Naive B cell (primary cell): ENCODE data around the gene ATP5F1D. TPM values are rescaled to one million over a fixed set of nuclear protein-coding genes. Genes with fewer than 3 reads are reported as not detected.

Experiments
- ATAC-seq, 2 donors: fragments of 150-1000 bp; cut with Tn5 transposase; 2 replicates each; pipeline ENCODE4 v1.10.0; 2021; ENCODE audit warnings: low read depth in 2 of 2, mild to moderate bottlenecking in 2 of 2, moderate library complexity in 2 of 2
- DNase-seq: peaks from one replicate; pipeline ENCODE4 v3.0.0; 2022
- H3K27ac Mint-ChIP-seq, 6 donors: one replicate each; pipeline ENCODE4 v1.8.0; 2020 to 2022; ENCODE audit warnings: mild to moderate bottlenecking in 6 of 6, mixed read lengths in 6 of 6, moderate library complexity in 5 of 6, inconsistent platforms in 2 of 6
- H3K27me3 Mint-ChIP-seq, 3 donors: one replicate each; pipeline ENCODE4 v1.8.0; 2021 to 2022; ENCODE audit warnings: mixed read lengths in 3 of 3, mild to moderate bottlenecking in 1 of 3
- H3K36me3 Mint-ChIP-seq, 2 donors: one replicate each; pipeline ENCODE4 v1.8.0; 2020 to 2022; ENCODE audit warnings: mixed read lengths in 2 of 2, inconsistent platforms in 1 of 2, mild to moderate bottlenecking in 1 of 2
- H3K4me1 Mint-ChIP-seq, 3 donors: one replicate each; pipeline ENCODE4 v1.8.0; 2020 to 2022; ENCODE audit warnings: mixed read lengths in 3 of 3, inconsistent platforms in 1 of 3, mild to moderate bottlenecking in 1 of 3, moderate library complexity in 1 of 3
- H3K4me3 Mint-ChIP-seq, 8 donors: one replicate each; pipeline ENCODE4 v1.8.0; 2020 to 2022; ENCODE audit warnings: mild to moderate bottlenecking in 8 of 8, mixed read lengths in 8 of 8, moderate library complexity in 8 of 8, inconsistent platforms in 2 of 8
- H3K9me3 Mint-ChIP-seq, 7 donors: one replicate each; pipeline ENCODE4 v1.8.0; 2020 to 2022; ENCODE audit warnings: mixed read lengths in 7 of 7, mild to moderate bottlenecking in 5 of 7, inconsistent platforms in 2 of 7, moderate library complexity in 1 of 7
- polyA plus RNA-seq, 6 donors: library from polyadenylated mRNA; unstranded; fragments of 300-500 nt; fragmentation: Illumina TruSeq; gene quantifications; one replicate each; pipeline ENCODE4 v1.2.3, GENCODE V29; 2021; ENCODE audit warnings: low read depth in 6 of 6

ATP5F1D gene
- polyA plus RNA-seq, 6 donors from 2014 or later, result 132 to 222 (median 199) TPM

DNA sequence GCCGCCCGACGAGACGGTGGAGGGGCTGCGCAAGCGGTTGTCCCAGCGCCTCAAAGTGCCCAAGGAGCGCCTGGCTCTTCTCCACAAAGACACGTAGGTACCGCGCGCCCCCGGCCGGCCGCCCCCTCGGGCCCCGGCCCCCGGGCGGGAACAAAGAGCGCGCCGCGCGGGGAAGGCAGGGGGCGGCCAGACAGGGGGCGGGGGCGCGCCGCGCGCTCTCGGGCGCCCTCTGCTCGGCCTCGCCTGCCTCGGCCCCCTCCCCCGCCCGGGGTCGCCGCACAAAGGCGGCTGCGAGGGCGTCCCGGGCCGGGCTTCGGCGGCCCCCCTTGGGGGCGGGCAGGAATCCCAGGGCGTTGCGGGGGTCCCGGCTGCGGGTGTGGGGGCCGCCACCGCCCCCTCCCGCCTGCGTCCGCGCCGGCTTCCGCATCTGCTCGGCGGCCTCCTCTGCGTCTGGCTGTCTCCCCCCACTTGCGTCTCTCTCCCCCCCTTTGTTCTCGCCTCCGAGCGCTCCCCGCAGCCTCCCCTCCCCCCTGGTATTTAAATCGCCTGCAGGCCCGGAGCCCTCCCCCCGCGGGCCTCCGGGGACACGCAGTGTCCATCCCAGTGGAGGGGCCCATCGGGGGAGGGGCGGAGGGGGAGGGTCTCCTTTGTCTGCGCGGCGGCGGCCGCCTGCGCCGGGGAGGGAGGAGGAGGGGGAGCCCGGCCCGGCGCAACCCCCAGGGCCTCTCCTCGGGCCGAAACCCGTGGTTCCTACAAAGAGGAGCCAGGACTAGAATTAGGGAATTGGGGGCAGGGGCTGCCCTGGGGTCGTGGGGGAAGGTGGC is 9.1 kb downstream of the ATP5F1D start:
- H3K27me3 Mint-ChIP-seq, result no peaks in the 10 kb centered on the region
- ATAC-seq (peak in 1 of 2 donors; percentile 4), DNase-seq (peak; percentile 70)
- peak overlapping the region; percentile 85 to 95 (median 91) for H3K4me3 Mint-ChIP-seq
- no peaks in the 10 kb centered on the region for H3K36me3 Mint-ChIP-seq
- peak overlapping the region in 5 of 6 donors; percentile 56 to 97 (median 95) for H3K27ac Mint-ChIP-seq
- H3K4me1 Mint-ChIP-seq, result peaks cover 16 to 29% (median 28%) of the 10 kb centered on the region in 3 donors
- H3K9me3 Mint-ChIP-seq, result no peaks in the 10 kb centered on the region

DNA sequence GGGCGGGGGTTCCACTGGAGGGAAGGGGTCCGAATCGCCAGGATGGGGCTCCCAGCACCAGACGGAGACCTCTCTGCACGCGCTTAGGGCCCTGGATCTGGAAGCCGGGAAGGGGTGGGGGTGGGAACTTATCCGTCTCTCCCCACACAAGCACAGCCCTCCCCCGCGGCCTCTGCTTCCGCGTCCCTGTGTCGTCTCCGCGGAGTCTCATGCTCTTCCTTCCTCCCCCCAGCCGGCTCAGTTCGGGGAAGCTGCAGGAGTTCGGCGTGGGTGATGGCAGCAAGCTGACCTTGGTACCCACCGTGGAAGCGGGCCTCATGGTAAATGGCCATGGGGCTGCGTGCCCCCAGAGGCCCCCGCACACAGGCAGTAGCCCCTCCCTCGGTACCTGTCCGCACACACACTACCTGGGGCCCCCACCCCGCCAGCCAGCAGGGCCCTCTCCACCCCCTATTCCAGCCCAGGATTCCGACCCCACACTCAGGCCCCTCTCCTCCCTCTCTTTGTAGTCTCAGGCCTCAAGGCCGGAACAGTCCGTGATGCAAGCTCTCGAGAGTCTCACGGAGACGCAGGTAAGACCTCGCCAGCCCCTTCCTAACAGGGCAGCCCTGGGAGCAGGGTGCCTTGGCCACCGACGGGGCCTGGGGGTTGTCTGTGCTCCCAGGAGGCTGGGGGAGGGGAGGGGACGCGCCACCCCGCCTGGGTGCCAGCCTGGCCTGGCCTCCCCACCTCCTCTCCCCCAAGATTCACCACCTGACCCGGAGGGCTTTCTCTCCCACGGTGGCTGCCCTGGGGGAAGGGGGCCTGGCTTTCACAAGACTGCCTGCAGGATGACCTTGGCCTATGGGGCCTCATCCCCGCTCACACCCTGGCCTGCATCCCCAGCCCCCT is 10.0 kb downstream of the ATP5F1D start:
- Mint-ChIP-seq H3K27me3 (no peaks in the 10 kb centered on the region), H3K4me3 (peak overlapping the region; percentile 85 to 95 (median 90)), H3K4me1 (peaks cover 16 to 30% (median 22%) of the 10 kb centered on the region in 3 donors), H3K27ac (peak overlapping the region; percentile 84 to 97 (median 94)), H3K36me3 (no peaks in the 10 kb centered on the region), H3K9me3 (no peaks in the 10 kb centered on the region)
- DNase-seq (peak; percentile 51), ATAC-seq (no peak)

DNA sequence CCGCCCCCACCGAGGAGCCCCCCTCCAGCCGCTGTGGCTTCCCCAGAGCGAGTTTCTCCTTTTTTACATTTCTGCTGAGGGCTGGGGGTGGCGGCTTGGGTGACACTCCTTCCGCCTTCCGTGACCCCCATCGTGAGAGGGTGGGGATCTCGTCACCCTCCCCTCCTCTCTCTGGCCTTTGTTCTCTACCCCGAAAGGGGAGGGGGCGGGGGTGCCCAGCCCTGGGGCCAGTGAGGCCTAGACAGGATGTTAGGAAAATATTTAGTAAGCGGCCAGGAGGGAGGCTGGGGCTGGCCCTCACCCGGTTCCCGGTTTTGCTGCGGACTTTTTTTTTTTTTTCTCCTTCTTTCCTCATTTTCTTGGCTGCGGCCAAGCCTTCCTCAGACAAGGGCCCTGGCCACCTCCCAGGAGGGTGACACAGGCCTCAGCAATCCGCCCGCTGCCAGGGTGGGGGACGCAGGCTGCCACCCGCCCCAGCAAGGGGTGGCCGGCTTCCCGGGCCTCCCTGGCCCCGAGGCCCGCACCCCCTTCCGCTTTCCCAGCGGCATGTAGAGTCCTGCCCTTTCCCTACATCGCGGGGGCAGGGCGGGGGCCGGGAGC is 10.8 kb downstream of the ATP5F1D start:
- Mint-ChIP-seq H3K27me3 (no peaks in the 10 kb centered on the region), H3K9me3 (no peaks in the 10 kb centered on the region), H3K36me3 (peaks cover 0 to under 1% of the 10 kb centered on the region in 2 donors), H3K27ac (peak overlapping the region; percentile 53 to 97 (median 86)), H3K4me3 (peak overlapping the region; percentile 85 to 95 (median 90)), H3K4me1 (peaks cover 18 to 30% (median 18%) of the 10 kb centered on the region in 3 donors)
- peak; percentile 76 for DNase-seq
- ATAC-seq, result peak; percentile 12 to 18

DNA sequence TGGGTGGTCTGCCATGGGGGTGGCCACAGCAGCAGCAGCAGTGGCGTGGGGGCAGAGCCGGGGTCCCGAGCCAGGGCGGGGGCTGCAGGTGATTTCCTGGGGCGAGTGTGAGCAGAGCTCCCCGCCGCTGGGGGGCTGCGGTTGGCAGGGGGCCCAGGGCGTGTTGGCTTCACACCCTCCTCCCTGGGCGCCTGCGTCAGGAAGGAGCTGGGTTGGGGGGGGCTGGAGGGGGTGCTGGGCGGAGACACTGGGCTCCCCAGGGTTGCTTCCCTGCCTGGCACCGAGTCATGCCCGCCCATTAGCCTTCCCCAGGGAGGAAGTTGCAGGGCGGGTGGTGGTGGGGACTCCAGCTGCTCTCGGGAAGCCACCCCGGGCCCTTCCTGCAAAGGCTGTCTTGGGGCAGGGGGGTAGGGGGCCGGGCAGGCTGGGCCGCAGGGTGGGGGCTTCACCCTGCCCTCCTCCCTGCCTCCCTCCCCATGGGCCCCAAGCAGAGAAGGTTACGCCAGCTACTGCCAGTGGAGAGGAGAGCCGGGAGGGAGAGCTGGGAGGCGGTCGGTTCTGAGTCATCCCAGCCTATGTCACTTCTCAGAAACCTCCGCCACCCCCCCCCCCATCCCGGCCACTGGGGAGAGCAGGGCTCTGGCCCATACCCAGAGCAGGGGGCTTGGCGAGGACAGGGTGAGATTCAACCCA is 11.4 kb downstream of the ATP5F1D start:
- no peaks in the 10 kb centered on the region for H3K9me3 Mint-ChIP-seq
- peaks cover 22 to 37% (median 24%) of the 10 kb centered on the region in 3 donors for H3K4me1 Mint-ChIP-seq
- DNase-seq (peak; percentile 81), ATAC-seq (peak; percentile 16 to 26)
- H3K4me3 Mint-ChIP-seq, result peak overlapping the region; percentile 63 to 95 (median 81)
- H3K27me3 Mint-ChIP-seq, result no peaks in the 10 kb centered on the region
- peak overlapping the region in 5 of 6 donors; percentile 27 to 95 (median 85) for H3K27ac Mint-ChIP-seq
- H3K36me3 Mint-ChIP-seq, result peaks cover 0 to 5% of the 10 kb centered on the region in 2 donors

DNA sequence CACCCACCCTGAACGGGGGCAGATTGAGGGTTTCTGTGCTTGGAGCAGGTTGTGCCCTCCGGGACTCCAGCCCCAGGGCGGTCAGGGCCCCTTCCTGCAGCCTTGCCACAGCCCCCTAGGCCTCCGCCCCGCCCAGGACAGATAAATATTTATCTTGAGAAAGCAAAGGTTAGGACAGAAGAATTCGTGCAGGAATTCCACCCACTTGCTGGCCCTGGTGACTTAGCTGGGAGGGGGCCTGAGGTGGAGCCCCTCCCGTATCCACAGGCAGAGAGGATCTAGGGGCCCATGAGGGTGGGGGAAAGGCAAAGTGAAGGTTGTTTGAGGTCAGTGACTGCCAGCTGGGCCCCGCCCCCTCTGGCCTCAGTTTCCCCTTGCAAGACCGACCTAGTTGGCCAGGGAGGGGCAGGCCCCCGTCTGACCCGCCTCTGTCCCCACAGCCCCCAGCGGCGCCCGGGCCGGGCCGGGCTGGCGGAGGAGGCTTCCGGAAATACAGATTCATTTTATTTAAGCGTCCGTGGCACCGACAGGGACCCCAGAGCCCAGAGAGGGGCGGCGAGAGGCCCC is 12.0 kb downstream of the ATP5F1D start:
- Mint-ChIP-seq H3K27me3 (no peaks in the 10 kb centered on the region), H3K9me3 (no peaks in the 10 kb centered on the region), H3K4me1 (peaks cover 26 to 42% (median 27%) of the 10 kb centered on the region in 3 donors), H3K4me3 (peak overlapping the region; percentile 32 to 90 (median 77)), H3K27ac (peak overlapping the region in 4 of 6 donors; percentile 27 to 95 (median 78)), H3K36me3 (peaks cover 0 to 5% of the 10 kb centered on the region in 2 donors)
- peak; percentile 11 for DNase-seq
- ATAC-seq, result no peak

DNA sequence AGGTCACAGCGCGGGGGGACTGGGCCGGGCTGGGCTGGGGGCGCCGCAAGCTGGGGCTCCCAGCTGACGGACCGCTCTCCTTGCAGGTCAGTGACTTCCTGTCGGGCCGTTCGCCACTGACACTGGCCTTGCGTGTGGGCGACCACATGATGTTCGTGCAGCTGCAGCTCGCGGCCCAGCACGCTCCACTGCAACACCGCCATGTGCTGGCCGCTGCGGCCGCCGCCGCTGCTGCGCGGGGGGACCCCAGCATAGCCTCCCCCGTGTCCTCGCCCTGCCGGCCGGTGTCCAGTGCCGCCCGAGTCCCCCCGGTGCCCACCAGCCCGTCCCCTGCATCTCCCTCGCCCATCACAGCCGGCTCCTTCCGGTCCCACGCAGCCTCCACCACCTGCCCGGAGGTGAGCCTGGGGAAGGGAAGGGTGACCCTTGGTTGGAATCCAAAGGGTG is 12.6 kb downstream of the ATP5F1D start:
- Mint-ChIP-seq H3K36me3 (peaks cover 0 to 5% of the 10 kb centered on the region in 2 donors), H3K4me1 (peaks cover 28 to 47% (median 32%) of the 10 kb centered on the region in 3 donors)

DNA sequence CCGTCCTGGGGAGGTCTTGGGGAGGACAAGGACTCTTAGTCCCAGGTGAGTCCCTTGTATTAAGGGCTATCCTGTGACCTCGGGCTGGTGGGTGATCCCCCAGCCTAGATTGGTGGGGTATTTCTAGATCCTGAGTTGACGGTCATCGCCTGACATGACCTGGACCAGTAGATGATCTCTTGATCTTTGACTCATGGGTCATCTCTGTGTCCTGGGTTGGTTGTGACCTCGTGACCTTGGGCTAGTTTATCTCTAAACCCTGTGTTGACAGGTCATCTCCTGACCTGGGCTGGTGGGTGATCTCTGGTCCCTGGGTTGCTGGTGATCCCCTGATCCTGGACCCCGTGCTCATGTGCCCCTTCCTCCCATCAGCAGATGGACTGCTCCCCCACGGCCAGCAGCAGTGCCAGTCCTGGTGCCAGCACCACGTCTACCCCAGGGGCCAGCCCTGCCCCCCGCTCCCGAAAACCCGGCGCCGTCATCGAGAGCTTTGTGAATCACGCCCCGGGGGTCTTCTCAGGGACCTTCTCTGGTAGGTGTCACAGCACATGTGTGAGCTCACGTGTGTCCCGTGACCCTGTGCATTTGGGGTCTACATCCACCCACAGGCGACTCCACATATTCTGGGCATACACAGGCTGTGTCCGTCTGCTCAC is 13.1 kb downstream of the ATP5F1D start:
- Mint-ChIP-seq H3K4me1 (peaks cover 34 to 53% (median 37%) of the 10 kb centered on the region in 3 donors), H3K36me3 (peaks cover 0 to 5% of the 10 kb centered on the region in 2 donors), H3K27me3 (no peaks in the 10 kb centered on the region), H3K4me3 (peak overlapping the region; percentile 2 to 76 (median 44)), H3K9me3 (no peaks in the 10 kb centered on the region), H3K27ac (peak overlapping the region in 4 of 6 donors; percentile 52 to 82 (median 77))
- DNase-seq, result no peak
- no peak for ATAC-seq

More for the DNA sequence above, 12.6 kb downstream of the ATP5F1D start:
- ATAC-seq (no peak), DNase-seq (no peak)
- Mint-ChIP-seq H3K27me3 (no peaks in the 10 kb centered on the region), H3K27ac (peak overlapping the region in 2 of 6 donors; percentile 75), H3K9me3 (no peaks in the 10 kb centered on the region), H3K4me3 (peak overlapping the region in 5 of 8 donors; percentile 12 to 54 (median 40))

DNA sequence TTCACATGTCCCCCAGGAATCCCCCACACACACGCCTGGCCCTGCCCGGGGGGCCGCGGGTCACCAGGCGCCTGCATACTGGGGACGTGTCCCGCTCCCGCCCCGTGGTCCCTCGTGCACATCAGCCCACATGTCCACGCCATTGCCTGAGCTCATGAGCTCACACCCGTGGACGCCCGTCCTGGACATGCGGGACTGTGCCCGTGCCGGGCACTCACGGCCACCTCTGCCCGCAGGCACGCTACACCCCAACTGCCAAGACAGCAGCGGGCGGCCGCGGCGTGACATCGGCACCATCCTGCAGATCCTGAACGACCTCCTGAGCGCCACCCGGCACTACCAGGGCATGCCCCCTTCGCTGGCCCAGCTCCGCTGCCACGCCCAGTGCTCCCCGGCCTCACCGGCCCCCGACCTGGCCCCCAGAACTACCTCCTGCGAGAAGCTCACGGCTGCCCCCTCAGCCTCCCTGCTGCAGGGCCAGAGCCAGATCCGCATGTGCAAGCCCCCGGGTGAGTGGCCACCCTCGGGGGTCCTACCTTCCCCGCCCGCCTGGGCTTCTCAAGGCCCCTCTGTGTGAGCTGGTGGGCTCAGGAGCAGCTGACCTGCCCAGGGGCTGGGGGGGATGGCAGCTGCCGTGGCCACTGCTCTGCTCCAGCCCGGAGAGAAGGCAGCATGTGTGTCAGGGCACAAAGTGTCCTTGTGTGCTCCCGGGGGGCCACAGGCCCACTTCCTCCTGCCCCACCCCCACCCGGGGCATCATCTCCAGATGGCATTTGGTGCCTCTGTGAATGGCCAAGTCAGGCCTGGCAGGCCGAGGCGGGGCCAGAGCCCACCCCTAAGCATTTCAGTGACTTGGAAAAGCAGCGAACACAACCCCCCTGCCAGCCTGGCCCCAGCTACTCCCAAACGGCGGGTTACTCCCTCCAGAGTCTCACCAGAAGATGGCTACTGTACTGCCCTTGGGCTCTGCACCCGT is 13.9 kb downstream of the ATP5F1D start:
- Mint-ChIP-seq H3K27me3 (no peaks in the 10 kb centered on the region), H3K9me3 (no peaks in the 10 kb centered on the region), H3K27ac (peak overlapping the region in 4 of 6 donors; percentile 52 to 82 (median 67)), H3K36me3 (peaks cover 0 to 5% of the 10 kb centered on the region in 2 donors), H3K4me3 (peak overlapping the region in 6 of 8 donors; percentile 2 to 76 (median 44)), H3K4me1 (peaks cover 37 to 58% (median 42%) of the 10 kb centered on the region in 3 donors)
- ATAC-seq, result no peak
- DNase-seq, result no peak

DNA sequence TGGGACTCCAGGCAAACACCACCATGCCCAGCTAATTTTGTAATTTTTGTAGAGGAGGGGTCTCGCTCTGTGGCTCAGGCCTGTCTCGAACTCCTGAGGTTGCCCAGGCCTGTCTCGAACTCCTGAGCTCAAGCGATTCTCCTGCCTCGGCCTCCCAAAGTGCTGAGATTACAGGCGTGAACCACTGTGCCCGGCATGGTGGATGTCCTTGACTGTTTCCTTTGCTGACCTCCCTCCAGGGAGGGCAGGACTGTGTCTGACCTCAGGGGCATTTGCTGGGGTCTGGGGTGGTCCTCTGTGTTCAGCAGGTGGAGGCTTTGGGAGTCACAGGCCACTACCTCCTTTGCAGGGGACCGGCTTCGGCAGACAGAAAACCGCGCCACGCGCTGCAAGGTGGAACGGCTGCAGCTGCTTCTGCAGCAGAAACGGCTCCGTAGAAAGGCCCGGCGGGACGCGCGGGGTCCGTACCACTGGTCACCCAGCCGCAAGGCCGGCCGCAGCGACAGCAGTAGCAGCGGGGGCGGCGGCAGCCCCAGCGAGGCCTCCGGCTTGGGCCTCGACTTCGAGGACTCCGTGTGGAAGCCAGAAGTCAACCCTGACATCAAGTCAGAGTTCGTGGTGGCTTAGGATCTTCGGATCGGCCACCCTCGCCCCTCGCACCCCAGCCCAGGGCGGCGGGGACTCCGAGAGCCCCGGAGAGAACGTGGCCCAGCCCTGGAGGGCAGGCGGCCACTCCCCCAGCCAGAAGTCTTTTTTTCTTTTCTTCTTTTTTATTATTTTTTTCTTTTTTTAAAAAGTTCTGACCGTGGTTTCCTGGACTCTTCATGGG is 15.3 kb downstream of the ATP5F1D start:
- H3K27ac Mint-ChIP-seq, result peak overlapping the region in 4 of 6 donors; percentile 28 to 100 (median 94)
- ATAC-seq (no peak), DNase-seq (no peak)
- H3K36me3 Mint-ChIP-seq, result peaks cover 0 to 5% of the 10 kb centered on the region in 2 donors
- H3K4me3 Mint-ChIP-seq, result peak overlapping the region in 7 of 8 donors; percentile 9 to 98 (median 70)
- peaks cover 37 to 67% (median 47%) of the 10 kb centered on the region in 3 donors for H3K4me1 Mint-ChIP-seq
- H3K27me3 Mint-ChIP-seq, result no peaks in the 10 kb centered on the region
- H3K9me3 Mint-ChIP-seq, result no peaks in the 10 kb centered on the region

DNA sequence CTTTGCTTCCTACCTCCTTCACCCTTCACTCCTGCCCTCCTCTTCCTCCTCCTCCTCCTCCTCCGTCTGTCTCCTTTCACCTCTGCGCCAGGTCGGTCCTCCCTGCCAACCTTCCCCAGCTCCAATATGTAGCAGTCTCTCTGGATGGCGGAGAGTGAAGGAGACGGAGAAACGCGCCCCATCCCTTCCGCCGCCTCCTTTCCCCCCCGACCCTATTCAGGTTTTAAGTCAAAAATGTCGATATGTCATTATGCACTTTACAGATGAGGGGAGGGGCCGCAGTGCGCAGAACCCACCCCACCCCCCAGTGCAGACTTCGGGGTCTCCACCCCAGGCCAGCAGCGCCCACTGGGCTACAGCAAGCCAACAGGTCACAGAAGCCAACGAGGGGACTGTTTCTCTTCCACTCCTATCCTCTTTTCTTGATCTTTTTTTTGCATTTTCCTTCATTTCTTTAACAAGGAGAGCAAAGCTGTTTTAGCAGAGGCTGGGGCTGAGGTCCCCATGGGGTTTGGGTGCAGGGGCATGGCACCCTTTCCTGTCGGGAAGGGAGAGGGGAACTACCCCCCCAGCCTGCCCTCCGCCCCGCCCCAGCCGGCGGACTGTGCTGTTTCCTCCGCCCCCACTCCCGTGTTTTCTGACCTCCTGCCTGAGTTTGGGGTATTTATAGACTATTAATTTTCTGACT is 16.1 kb downstream of the ATP5F1D start:
- H3K36me3 Mint-ChIP-seq, result peaks cover 0 to 5% of the 10 kb centered on the region in 2 donors
- ATAC-seq, result no peak

More for the DNA sequence above, 16.1 kb downstream of the ATP5F1D start:
- Mint-ChIP-seq H3K9me3 (no peaks in the 10 kb centered on the region), H3K27me3 (no peaks in the 10 kb centered on the region), H3K27ac (peak overlapping the region; percentile 39 to 100 (median 90)), H3K4me1 (peaks cover 38 to 67% (median 52%) of the 10 kb centered on the region in 3 donors), H3K4me3 (peak overlapping the region; percentile 9 to 98 (median 86))
- no peak for DNase-seq
